ENCODE results near the gene KIAA1671.

- TF ChIP-seq CTCF (conservative IDR thresholded peaks at IDR 0.05; ENCODE audit: low read depth, low read length) (no peak), POLR2A (IDR thresholded peaks at IDR 0.05; ENCODE audit: low read depth, low read length) (no peak), ELK1 (IDR thresholded peaks at IDR 0.05; ENCODE audit: borderline replicate concordance, low read depth, low read length) (no peak), USF2 (IDR thresholded peaks at IDR 0.05; ENCODE audit: low read depth, low read length) (no peak), RCOR1 (IDR thresholded peaks at IDR 0.05; ENCODE audit: insufficient replicate concordance, low read length) (no peak), CEBPB (IDR thresholded peaks at IDR 0.05; ENCODE audit: low read depth, low read length) (no peak), RAD21 (IDR thresholded peaks at IDR 0.05; ENCODE audit: low read length) (no peak), RFX5 (IDR thresholded peaks at IDR 0.05; ENCODE audit: low read depth, low read length) (no peak)
Observed at GRCh38 chr22:24972369-24972768, 19.9 kb downstream of the KIAA1671 start.
